NCI-H526 treated with DMSO at 0.1 percent for 48 hours (cell line): Measurements from ENCODE around the gene TBCE.
"Not testable (repeated sequence)": the region's sequence is repeated elsewhere in the genome, so short reads cannot be mapped to it uniquely, and the experiment has no call there.

Source experiments
- DNase-seq: peaks from one replicate; lab custom pipeline; 2025; lab: John Stamatoyannopoulos, UW

TBCE gene

DNA sequence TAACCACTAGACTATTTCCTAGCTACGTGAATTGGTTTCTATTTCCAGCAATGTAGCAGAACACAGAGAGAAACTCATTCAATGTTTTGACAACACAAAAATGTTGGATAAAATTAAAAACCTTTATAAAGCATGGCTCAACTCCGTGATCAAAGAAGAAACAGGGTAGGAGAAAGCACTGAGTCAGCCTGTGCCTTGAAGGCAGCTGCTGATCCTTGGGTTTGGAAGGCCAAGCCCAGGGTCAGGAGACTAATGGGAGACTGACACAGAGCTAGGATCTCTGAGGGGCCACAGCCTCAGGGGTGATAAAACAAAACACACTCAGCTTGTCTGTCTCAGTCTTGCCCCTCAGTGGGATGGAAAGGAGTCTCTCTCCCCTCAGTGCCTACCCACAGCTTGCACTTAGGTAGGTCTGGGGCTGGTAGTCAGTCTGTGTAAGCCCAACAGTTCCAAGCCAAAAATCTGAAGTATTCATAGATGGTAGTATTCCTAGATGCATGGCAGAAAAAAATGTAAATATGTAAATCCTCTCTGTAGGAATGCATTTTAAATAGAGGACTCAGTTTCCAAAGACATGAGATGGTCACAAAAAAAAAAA, 83.8 kb downstream of the TBCE start:
- DNase-seq = no peak

DNA sequence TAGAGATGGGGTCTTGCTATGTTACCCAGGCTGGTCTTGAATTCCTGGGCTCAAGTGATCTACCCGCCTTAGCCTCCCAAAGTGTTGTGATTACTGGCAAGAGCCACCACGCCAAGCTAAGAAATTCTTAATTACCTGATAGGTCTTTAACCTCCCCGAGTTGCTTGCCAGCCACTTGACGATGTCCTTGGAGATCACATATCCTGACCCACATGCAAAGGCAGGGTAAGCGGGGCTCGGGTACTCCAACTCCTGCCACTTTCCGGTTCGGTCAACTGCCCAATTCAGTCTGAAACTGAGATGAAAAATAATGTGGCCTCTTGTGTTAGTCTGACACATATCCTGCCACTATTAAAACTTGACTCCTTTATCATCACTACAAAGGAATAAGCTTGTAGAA, 86.8 kb downstream of the TBCE start:
- no peak for DNase-seq

DNA sequence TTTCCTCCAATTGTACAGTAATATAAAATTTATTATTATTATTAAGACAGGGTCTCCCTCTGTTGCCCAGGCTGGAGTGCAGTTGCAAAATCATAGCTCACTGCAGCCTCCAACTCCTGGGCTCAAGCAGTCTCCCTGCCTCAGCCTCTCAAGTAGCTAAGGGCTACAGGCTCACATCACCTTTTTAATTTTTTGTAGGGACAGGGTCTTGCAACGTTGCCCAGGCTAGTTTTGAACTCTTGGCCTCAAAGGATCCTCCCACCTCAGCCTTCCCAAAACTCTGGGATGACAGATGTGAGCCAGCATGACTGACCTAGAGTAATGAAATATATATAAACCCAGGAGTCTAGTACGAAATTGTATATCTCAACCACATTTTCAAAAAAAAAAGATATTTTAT, 87.9 kb downstream of the TBCE start:
- no peak for DNase-seq

DNA sequence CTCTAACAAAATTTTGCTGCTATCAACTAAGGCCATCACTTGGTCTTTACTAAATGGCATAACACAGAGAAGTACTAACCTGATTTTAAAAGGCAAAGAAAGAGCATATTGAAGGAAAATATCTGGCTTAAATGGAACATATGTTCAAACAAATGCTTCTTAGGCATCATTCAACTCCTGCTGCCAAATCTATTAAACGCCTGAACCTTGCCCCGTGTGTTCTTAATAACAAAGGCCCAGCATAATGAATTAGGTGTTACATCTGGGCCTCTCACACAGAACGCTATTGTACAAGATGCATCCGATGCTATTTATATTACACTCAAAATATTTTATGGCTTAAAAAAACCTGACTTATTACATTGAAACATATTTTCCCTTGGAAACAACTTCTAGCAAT, 88.6 kb downstream of the TBCE start:
- DNase-seq = no peak

DNA sequence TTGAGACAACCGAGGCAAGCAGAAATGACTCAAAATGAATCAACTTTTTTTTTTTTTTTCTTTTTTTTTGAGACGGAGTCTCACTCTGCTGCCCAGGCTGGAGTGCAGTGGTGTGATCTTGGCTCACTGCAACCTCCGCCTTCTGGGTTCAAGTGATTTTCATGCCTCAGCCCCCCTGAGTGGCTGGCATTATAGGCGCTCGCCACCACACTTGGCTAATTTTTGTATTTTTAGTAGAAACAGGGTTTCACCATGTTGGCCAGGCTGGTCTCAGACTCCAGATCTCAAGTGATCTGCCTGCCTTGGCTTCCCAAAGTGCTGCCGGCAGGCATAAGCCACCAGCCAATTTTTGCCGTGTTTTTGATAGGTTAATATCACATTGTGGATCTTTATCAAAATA, 90.6 kb downstream of the TBCE start:
- not testable (repeated sequence) for DNase-seq

- no peak for DNase-seq
Observed at GRCh38 chr1:235460770-235461169, 93.5 kb downstream of the TBCE start.

- no peak for DNase-seq
Observed at GRCh38 chr1:235461954-235462353, 94.7 kb downstream of the TBCE start.

DNA sequence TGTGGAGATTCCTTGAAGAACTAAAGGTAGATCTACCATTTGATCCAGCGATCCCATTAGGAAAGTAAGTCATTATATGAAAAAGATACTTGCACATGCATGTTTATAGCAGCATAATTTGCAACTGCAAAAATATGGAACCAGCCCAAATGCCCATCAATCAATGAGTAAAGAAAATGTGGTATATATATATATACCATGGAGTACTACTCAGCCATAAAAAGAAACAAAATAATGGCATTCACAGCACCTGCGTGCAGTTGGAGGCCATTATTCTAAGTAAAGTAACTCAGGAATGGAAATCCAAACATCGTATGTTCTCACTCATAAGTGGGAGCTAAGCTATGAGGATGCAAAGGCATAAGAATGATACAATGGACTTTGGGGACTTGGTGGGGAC, 95.6 kb downstream of the TBCE start:
- not testable (repeated sequence) for DNase-seq

- DNase-seq = no peak
Observed at GRCh38 chr1:235465066-235465465, 97.8 kb downstream of the TBCE start.

- DNase-seq = no peak
Observed at GRCh38 chr1:235468004-235468403, 100.8 kb downstream of the TBCE start.

- no peak for DNase-seq
Observed at GRCh38 chr1:235468970-235469369, 101.7 kb downstream of the TBCE start.

DNA sequence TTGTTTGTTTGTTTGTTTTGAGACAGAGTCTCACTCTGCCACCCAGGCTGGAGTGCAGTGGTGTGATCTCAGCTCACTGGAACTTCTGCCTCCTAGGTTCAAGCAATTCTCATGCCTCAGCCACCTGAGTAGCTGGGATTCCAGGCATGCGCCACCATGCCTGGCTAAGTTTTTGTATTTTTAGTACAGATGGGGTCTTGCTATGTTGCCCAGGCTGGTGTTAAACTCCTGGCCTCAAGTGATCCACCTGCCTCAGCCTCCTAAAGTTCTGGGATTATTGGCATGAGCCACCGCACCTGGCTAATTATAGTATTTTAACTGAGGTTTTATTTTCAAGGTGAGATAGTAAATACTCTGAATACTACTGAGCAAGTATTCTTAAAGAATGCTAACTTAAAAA, 102.7 kb downstream of the TBCE start:
- not testable (repeated sequence) for DNase-seq

- DNase-seq = no peak
Observed at GRCh38 chr1:235470741-235471439, 103.7 kb downstream of the TBCE start.

GRCh38 chr1:235473806-235474205, 106.6 kb downstream of the TBCE start:
- DNase-seq = no peak

- no peak for DNase-seq
Observed at GRCh38 chr1:235483090-235483489, 115.9 kb downstream of the TBCE start.

DNA sequence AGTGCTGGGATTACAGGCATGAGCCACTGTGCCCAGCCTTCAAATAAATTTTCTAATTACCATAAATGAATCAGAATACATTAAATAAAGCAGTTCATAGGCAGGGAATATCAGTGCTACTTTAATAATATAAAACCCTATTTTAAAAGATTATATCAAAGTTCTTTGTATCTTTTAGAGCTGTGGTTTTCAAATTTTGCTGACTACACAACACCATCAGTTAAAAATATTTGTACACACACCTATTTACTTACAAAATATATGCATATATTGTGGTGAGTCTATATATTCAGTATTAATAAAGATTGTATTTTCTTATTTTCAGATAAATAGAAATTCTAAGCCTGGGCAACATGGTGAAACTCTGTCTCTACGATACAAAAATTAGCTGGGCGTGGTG, 118.3 kb downstream of the TBCE start:
- no peak for DNase-seq

DNA sequence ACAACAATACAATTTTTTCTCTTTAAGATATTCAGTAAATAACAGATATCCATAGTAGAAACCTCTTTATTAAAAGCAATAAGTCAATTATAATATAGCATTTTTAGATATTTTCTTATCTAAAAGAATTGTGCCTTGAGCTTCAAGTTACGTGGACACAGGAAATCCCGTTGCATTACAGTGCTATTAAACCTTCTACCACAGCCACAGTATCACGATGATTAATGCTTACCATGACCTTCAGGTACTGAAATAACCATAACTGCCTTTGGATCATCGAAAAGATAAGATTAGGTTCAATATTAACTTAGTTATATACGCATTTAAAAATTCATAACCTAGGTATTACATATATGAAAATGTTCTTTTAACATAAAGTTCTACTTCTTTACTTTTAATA, 119.1 kb downstream of the TBCE start:
- no peak for DNase-seq

DNA sequence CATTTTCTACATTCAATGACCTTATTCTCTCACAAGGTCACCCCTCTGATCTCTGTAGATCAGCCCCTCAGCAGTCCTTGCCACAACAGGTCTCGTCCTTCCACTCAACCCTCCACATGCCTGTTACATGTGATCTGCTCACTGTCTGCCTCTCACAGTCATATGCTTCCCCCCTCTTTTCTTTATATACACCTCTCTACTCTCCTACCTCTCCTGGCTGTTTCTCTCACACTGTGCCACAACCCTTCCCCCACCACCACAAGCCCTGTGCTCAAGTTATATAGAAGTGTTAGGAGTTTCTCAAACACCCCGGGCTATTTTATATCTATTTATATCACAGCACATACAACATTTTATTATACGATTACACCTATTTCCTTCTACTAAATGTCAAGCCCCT, 124.4 kb downstream of the TBCE start:
- DNase-seq = no peak

DNA sequence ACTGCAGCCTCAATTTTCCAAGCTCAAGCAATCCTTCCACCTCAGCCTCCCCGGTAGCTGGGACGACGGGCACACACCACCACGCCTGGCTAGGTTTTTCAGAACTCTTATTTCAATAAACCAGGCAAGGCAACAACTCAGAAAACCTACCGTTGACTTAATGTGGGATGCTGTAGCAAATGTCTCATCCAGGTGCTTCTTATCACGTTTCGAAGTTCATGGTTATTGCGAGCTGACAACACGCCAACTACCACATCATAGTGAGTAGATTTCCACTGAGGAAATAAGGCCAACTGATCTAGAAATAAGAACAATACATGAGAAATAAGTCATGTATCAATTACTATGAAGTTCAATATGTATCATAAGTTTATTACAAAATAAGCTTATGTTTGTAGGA, 127.3 kb downstream of the TBCE start:
- no peak for DNase-seq

- DNase-seq = no peak
Observed at GRCh38 chr1:235495030-235495429, 127.8 kb downstream of the TBCE start.

GRCh38 chr1:235495551-235495950, 128.3 kb downstream of the TBCE start:
- no peak for DNase-seq

DNA sequence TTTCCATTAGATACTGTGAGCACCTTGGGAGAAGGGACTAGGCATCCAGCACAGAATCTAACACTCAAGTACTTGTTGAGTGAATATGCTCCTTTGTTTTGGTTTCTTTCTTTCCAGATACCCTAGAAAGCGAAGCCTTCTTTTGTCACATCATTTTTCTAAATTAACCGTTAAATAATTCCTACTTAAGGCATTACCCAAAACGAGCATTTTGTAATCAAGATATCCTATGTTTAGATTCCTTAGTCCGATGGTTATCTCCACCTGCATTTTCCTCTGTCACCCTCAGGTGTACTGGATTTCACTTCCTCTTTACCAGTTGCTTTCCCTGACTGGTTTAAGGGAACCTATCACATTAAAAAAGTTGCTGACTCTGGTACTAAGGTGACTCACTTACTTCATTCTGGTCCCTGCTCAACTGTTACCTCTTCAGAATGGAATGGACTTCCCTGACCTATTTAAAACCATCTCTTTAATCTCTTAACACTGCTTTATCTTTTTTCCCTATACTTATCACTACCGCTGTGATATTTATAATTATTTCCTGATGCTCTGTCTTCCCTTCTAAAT, 133.8 kb downstream of the TBCE start:
- no peak for DNase-seq
